Caco-2 (cell line): ENCODE measurements around the gene BEST1. TPM values are rescaled to one million over a fixed set of nuclear protein-coding genes. Genes with fewer than 3 reads are reported as not detected.

Experiments
- BruUV-seq: library from RNA; stranded (reverse); fragments of 400-500 nt; replicated peaks from 2 replicates; lab custom pipeline; 2021; lab: Mats Ljungman, UMichigan
- CTCF ChIA-PET: fragments of 300-600 bp; sonication (Branson Sonifier 250); formaldehyde crosslinking; loops from one replicate; lab custom pipeline; 2022; ENCODE audit warnings: antibody characterized with exemption; lab: Charles Lee
- POLR2A ChIA-PET: fragments of 300-600 bp; sonication (Branson Sonifier 250); formaldehyde crosslinking; loops from one replicate; lab custom pipeline; 2022; ENCODE audit warnings: antibody characterized with exemption; lab: Charles Lee
- DNase-seq, 2 experiments: peaks; one replicate each; pipeline versions ENCODE4 v3.0.0 to v3.0.0-alpha.2; 2020 to 2022
- H3K27me3 ChIP-seq: replicated peaks from 2 replicates; pipeline ENCODE4 v1.6.0; 2011; ENCODE audit warnings: low read length; ENCODE audit not compliant: control insufficient read depth, insufficient read depth
- H3K36me3 ChIP-seq: 2 replicates; pipeline ENCODE4 v1.5.1; 2011; ENCODE audit warnings: low read length; ENCODE audit not compliant: control insufficient read depth, insufficient read depth
- H3K4me1 ChIP-seq: fragments of 250-450 bp; sonication (Bioruptor Pico); 2 replicates; pipeline ENCODE4 v1.5.1; 2020; ENCODE audit warnings: mild to moderate bottlenecking
- H3K4me3 ChIP-seq: 2 replicates; pipeline ENCODE4 v1.5.1; 2011; ENCODE audit warnings: low read depth, mild to moderate bottlenecking, control low read depth, low read length
- H3K9me3 ChIP-seq: fragments of 250-450 bp; sonication (Bioruptor Pico); 2 replicates; pipeline ENCODE4 v1.5.1; 2020; ENCODE audit warnings: mild to moderate bottlenecking, moderate library complexity
- H3K27ac Mint-ChIP-seq: one replicate; pipeline ENCODE4 v1.8.0; 2022; ENCODE audit warnings: mixed read lengths; ENCODE audit not compliant: unreplicated experiment
- H3K27me3 Mint-ChIP-seq: one replicate; pipeline ENCODE4 v1.8.0; 2022; ENCODE audit warnings: mixed read lengths; ENCODE audit not compliant: insufficient read depth, unreplicated experiment
- H3K36me3 Mint-ChIP-seq: one replicate; pipeline ENCODE4 v1.8.0; 2022; ENCODE audit warnings: mild to moderate bottlenecking, mixed read lengths; ENCODE audit not compliant: insufficient read depth, unreplicated experiment
- H3K4me1 Mint-ChIP-seq: one replicate; pipeline ENCODE4 v1.8.0; 2022; ENCODE audit warnings: low read depth, mixed read lengths; ENCODE audit not compliant: unreplicated experiment
- H3K4me3 Mint-ChIP-seq: one replicate; pipeline ENCODE4 v1.8.0; 2022; ENCODE audit warnings: mild to moderate bottlenecking, moderate library complexity, mixed read lengths; ENCODE audit not compliant: unreplicated experiment
- H3K9me3 Mint-ChIP-seq: one replicate; pipeline ENCODE4 v1.8.0; 2022; ENCODE audit warnings: mixed read lengths; ENCODE audit not compliant: unreplicated experiment
- CTCF ChIP-seq, 2 experiments: fragments of 200-600 bp in 1 of 2; IDR thresholded peaks; 1 replicate in 1 of 2; 2 replicates in 1 of 2; pipeline versions ENCODE4 v1.5.1 to v1.8.0; 2011 to 2022; ENCODE audit warnings: antibody characterized with exemption in 1 of 2, control low read depth in 1 of 2, inconsistent platforms in 1 of 2, low read depth in 1 of 2, low read length in 1 of 2, mild to moderate bottlenecking in 1 of 2, moderate library complexity in 1 of 2; ENCODE audit not compliant: insufficient read depth in 1 of 2, severe bottlenecking in 1 of 2, unreplicated experiment in 1 of 2
- intact Hi-C: fragments of 100-400 bp; cut with micrococcal nuclease; formaldehyde crosslinking; loops from one replicate; pipeline ENCODE4 v1.10.0; 2022; ENCODE audit not compliant: unreplicated experiment
- total RNA-seq: library from RNA; stranded (reverse); gene quantifications from 2 replicates; pipeline ENCODE4 v1.2.3, GENCODE V29; 2022

Gene BEST1
- total RNA-seq, 1 experiment from 2014 or later, result 6.7 TPM

- ChIA-PET CTCF (interaction anchor here (0.7 kb wide), 1 partner anchor 93 kb away, joined by 6 read pairs; no protein-coding TSS in a partner anchor), POLR2A (no interaction called here)
- no peak overlapping the region for H3K27ac Mint-ChIP-seq
- no peak for DNase-seq
- Histone ChIP-seq H3K9me3 (no peaks in the 10 kb centered on the region), H3K4me1 (peaks cover 24% of the 10 kb centered on the region), H3K27me3 (no peaks in the 10 kb centered on the region), H3K36me3 (no peaks in the 10 kb centered on the region), H3K4me3 (no peak overlapping the region)
- peaks cover 10% of the 10 kb centered on the region for H3K4me1 Mint-ChIP-seq
- H3K36me3 Mint-ChIP-seq, result no peaks in the 10 kb centered on the region
- H3K9me3 Mint-ChIP-seq, result no peaks in the 10 kb centered on the region
- BruUV-seq, result no TSS peak
- intact Hi-C loops, result no loop called here
- no peak for TF ChIP-seq CTCF (IDR thresholded peaks at IDR 0.05; ENCODE audit: insufficient read depth in 1 of 2, low read depth in 1 of 2, low read length in 1 of 2, severe bottlenecking in 1 of 2, unreplicated experiment in 1 of 2)
- no peaks in the 10 kb centered on the region for H3K27me3 Mint-ChIP-seq
- no peak overlapping the region for H3K4me3 Mint-ChIP-seq
These were observed 58.0 kb downstream of the BEST1 start for GRCh38 chr11:62008193-62008592.

- no peaks in the 10 kb centered on the region for H3K36me3 ChIP-seq
- Mint-ChIP-seq H3K27ac (peak overlapping the region; percentile 42), H3K27me3 (no peaks in the 10 kb centered on the region), H3K4me3 (no peak overlapping the region), H3K4me1 (peaks cover 10% of the 10 kb centered on the region), H3K9me3 (no peaks in the 10 kb centered on the region), H3K36me3 (no peaks in the 10 kb centered on the region)
- H3K4me1 ChIP-seq, result peaks cover 30% of the 10 kb centered on the region
- DNase-seq, result peak; percentile 28 to 46
- POLR2A ChIA-PET, result interaction anchor here (0.8 kb wide), 1 partner anchor 43 kb away, joined by 6 read pairs; the partner anchor contains the start of gene FTH1
- BruUV-seq, result no TSS peak
- H3K9me3 ChIP-seq, result no peaks in the 10 kb centered on the region
- H3K27me3 ChIP-seq, result no peaks in the 10 kb centered on the region
- no peak for TF ChIP-seq CTCF (IDR thresholded peaks at IDR 0.05; ENCODE audit: insufficient read depth in 1 of 2, low read depth in 1 of 2, low read length in 1 of 2, severe bottlenecking in 1 of 2, unreplicated experiment in 1 of 2)
- CTCF ChIA-PET, result no interaction called here
- H3K4me3 ChIP-seq, result no peak overlapping the region
- intact Hi-C loops, result loop anchor here (1.0 kb wide), 1 partner anchor 25 kb away; no protein-coding TSS in a partner anchor
These were observed 60.9 kb downstream of the BEST1 start for GRCh38 chr11:62010935-62011528.

- Mint-ChIP-seq H3K9me3 (no peaks in the 10 kb centered on the region), H3K4me3 (no peak overlapping the region), H3K36me3 (no peaks in the 10 kb centered on the region), H3K4me1 (peaks cover 14% of the 10 kb centered on the region), H3K27ac (no peak overlapping the region), H3K27me3 (no peaks in the 10 kb centered on the region)
- ChIA-PET CTCF (no interaction called here), POLR2A (no interaction called here)
- BruUV-seq, result no TSS peak
- Histone ChIP-seq H3K4me3 (no peak overlapping the region), H3K9me3 (no peaks in the 10 kb centered on the region), H3K4me1 (peaks cover 30% of the 10 kb centered on the region), H3K27me3 (no peaks in the 10 kb centered on the region), H3K36me3 (no peaks in the 10 kb centered on the region)
- no peak for DNase-seq
- intact Hi-C loops, result loop anchor here (1.0 kb wide), 1 partner anchor 26 kb away; no protein-coding TSS in a partner anchor
- no peak for TF ChIP-seq CTCF (IDR thresholded peaks at IDR 0.05; ENCODE audit: insufficient read depth in 1 of 2, low read depth in 1 of 2, low read length in 1 of 2, severe bottlenecking in 1 of 2, unreplicated experiment in 1 of 2)
These were observed 61.7 kb downstream of the BEST1 start for GRCh38 chr11:62011881-62012280.
